Caco-2 (cell line): ENCODE results near the gene FAM186B. TPM values are rescaled to one million over a fixed set of nuclear protein-coding genes. Genes with fewer than 3 reads are reported as not detected.

Experiments used
- BruUV-seq: library from RNA; stranded (reverse); fragments of 400-500 nt; replicated peaks from 2 replicates; lab custom pipeline; 2021; lab: Mats Ljungman, UMichigan
- CTCF ChIA-PET: fragments of 300-600 bp; sonication (Branson Sonifier 250); formaldehyde crosslinking; loops from one replicate; lab custom pipeline; 2022; ENCODE audit warnings: antibody characterized with exemption; lab: Charles Lee
- POLR2A ChIA-PET: fragments of 300-600 bp; sonication (Branson Sonifier 250); formaldehyde crosslinking; loops from one replicate; lab custom pipeline; 2022; ENCODE audit warnings: antibody characterized with exemption; lab: Charles Lee
- DNase-seq, 2 experiments: peaks; one replicate each; pipeline versions ENCODE4 v3.0.0 to v3.0.0-alpha.2; 2020 to 2022
- H3K27me3 ChIP-seq: replicated peaks from 2 replicates; pipeline ENCODE4 v1.6.0; 2011; ENCODE audit warnings: low read length; ENCODE audit not compliant: control insufficient read depth, insufficient read depth
- H3K36me3 ChIP-seq: 2 replicates; pipeline ENCODE4 v1.5.1; 2011; ENCODE audit warnings: low read length; ENCODE audit not compliant: control insufficient read depth, insufficient read depth
- H3K4me1 ChIP-seq: fragments of 250-450 bp; sonication (Bioruptor Pico); 2 replicates; pipeline ENCODE4 v1.5.1; 2020; ENCODE audit warnings: mild to moderate bottlenecking
- H3K4me3 ChIP-seq: 2 replicates; pipeline ENCODE4 v1.5.1; 2011; ENCODE audit warnings: low read depth, mild to moderate bottlenecking, control low read depth, low read length
- H3K9me3 ChIP-seq: fragments of 250-450 bp; sonication (Bioruptor Pico); 2 replicates; pipeline ENCODE4 v1.5.1; 2020; ENCODE audit warnings: mild to moderate bottlenecking, moderate library complexity
- H3K27ac Mint-ChIP-seq: one replicate; pipeline ENCODE4 v1.8.0; 2022; ENCODE audit warnings: mixed read lengths; ENCODE audit not compliant: unreplicated experiment
- H3K27me3 Mint-ChIP-seq: one replicate; pipeline ENCODE4 v1.8.0; 2022; ENCODE audit warnings: mixed read lengths; ENCODE audit not compliant: insufficient read depth, unreplicated experiment
- H3K36me3 Mint-ChIP-seq: one replicate; pipeline ENCODE4 v1.8.0; 2022; ENCODE audit warnings: mild to moderate bottlenecking, mixed read lengths; ENCODE audit not compliant: insufficient read depth, unreplicated experiment
- H3K4me1 Mint-ChIP-seq: one replicate; pipeline ENCODE4 v1.8.0; 2022; ENCODE audit warnings: low read depth, mixed read lengths; ENCODE audit not compliant: unreplicated experiment
- H3K4me3 Mint-ChIP-seq: one replicate; pipeline ENCODE4 v1.8.0; 2022; ENCODE audit warnings: mild to moderate bottlenecking, moderate library complexity, mixed read lengths; ENCODE audit not compliant: unreplicated experiment
- H3K9me3 Mint-ChIP-seq: one replicate; pipeline ENCODE4 v1.8.0; 2022; ENCODE audit warnings: mixed read lengths; ENCODE audit not compliant: unreplicated experiment
- CTCF ChIP-seq, 2 experiments: fragments of 200-600 bp in 1 of 2; IDR thresholded peaks; 1 replicate in 1 of 2; 2 replicates in 1 of 2; pipeline versions ENCODE4 v1.5.1 to v1.8.0; 2011 to 2022; ENCODE audit warnings: antibody characterized with exemption in 1 of 2, control low read depth in 1 of 2, inconsistent platforms in 1 of 2, low read depth in 1 of 2, low read length in 1 of 2, mild to moderate bottlenecking in 1 of 2, moderate library complexity in 1 of 2; ENCODE audit not compliant: insufficient read depth in 1 of 2, severe bottlenecking in 1 of 2, unreplicated experiment in 1 of 2
- intact Hi-C: fragments of 100-400 bp; cut with micrococcal nuclease; formaldehyde crosslinking; loops from one replicate; pipeline ENCODE4 v1.10.0; 2022; ENCODE audit not compliant: unreplicated experiment
- total RNA-seq: library from RNA; stranded (reverse); gene quantifications from 2 replicates; pipeline ENCODE4 v1.2.3, GENCODE V29; 2022

FAM186B gene
- total RNA-seq, 1 experiment from 2014 or later: 2.2 TPM

DNA sequence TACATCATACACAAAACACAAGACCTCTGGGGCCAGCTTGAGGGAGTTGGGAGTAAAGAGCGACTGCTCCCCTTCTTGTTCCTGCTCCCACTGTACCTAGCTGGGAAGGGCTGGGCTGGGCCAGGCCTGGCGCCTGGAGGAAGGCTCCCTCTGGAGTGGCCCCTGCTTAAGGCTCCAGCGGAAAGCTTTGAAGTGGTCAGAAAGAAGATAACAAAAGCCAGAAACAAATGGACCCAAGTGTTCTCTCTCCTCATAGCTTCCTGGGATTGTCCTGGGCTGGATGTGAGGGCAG lies 43.2 kb upstream of the FAM186B start:
- Mint-ChIP-seq H3K27ac (peak overlapping the region; percentile 10), H3K9me3 (no peaks in the 10 kb centered on the region), H3K4me1 (peaks cover 7% of the 10 kb centered on the region), H3K27me3 (no peaks in the 10 kb centered on the region), H3K4me3 (no peak overlapping the region), H3K36me3 (peaks cover 19% of the 10 kb centered on the region)
- ChIA-PET CTCF (interaction anchor here (0.6 to 1.6 kb wide), 5 partner anchors 11 to 1625 kb away, joined by 3 to 9 read pairs (median 4); partner anchors contain the start of genes NCKAP5L and TMBIM6), POLR2A (interaction anchor here (1.4 kb wide), 1 partner anchor 93 kb away, joined by 12 read pairs; the partner anchor contains the start of gene TMBIM6)
- Histone ChIP-seq H3K27me3 (no peaks in the 10 kb centered on the region), H3K9me3 (no peaks in the 10 kb centered on the region), H3K4me1 (peaks cover 16% of the 10 kb centered on the region; the same call in 1 of the 2 replicates), H3K36me3 (peaks cover 3% of the 10 kb centered on the region; the same call in 1 of the 2 replicates), H3K4me3 (no peak overlapping the region)
- no peak for TF ChIP-seq CTCF (IDR thresholded peaks at IDR 0.05; ENCODE audit: insufficient read depth in 1 of 2, low read depth in 1 of 2, low read length in 1 of 2, severe bottlenecking in 1 of 2, unreplicated experiment in 1 of 2)
- no TSS peak for BruUV-seq
- intact Hi-C loops: loop anchor here (10.0 kb wide), 1 partner anchor 126 kb away; no protein-coding TSS in a partner anchor
- no peak for DNase-seq

DNA sequence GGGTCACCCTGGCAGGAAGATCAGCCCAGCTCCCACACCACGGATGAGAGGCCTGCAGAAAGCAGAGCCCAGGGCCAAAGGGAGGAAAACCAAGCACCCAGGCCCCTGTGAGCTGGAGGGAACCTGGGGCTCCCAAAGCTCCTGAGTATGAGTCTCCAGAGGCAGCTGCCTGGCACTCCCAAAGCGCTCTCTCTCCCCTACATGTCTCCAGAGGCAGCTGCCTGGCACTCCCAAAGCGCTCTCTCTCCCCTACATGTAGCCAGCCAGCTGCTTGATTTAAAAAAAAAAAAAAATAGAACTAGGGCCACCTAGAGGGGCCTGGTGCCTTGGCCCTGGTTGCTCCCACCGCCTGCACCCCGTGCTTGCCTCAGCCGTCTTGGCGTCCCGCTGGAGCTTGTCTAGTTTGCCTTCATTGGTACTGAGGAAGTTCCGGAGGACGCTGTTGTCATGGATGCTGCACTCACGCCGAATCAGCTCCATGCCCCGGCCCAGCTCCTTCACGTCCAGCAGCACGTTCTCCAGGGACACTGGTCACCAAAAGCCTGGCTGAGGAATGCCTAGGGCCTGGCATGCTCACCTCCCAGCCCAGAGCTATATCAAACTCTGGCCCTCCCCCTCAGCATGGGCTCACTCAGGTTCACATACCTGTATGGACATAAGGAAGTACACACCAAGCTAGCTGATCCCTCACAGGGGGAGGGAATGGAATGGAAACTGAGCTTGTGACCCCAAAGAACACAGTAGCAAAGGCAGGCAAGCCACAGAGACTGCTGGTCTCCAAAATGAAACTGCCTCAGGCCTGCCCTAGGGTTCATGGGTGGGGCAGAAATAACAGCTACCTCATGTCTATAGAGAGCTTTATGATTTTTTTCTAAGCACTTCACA lies 42.6 kb upstream of the FAM186B start:
- Mint-ChIP-seq H3K4me3 (no peak overlapping the region), H3K36me3 (peaks cover 19% of the 10 kb centered on the region), H3K4me1 (peaks cover 7% of the 10 kb centered on the region), H3K27me3 (no peaks in the 10 kb centered on the region), H3K9me3 (no peaks in the 10 kb centered on the region), H3K27ac (peak overlapping the region; percentile 10)
- intact Hi-C loops: loop anchor here (10.0 kb wide), 1 partner anchor 127 kb away; no protein-coding TSS in a partner anchor
- CTCF ChIA-PET: interaction anchor here (0.6 to 1.6 kb wide), 7 partner anchors 11 to 1624 kb away, joined by 3 to 9 read pairs (median 4); partner anchors contain the start of genes NCKAP5L and TMBIM6
- H3K36me3 ChIP-seq: peaks cover 3% of the 10 kb centered on the region; the same call in 1 of the 2 replicates
- POLR2A ChIA-PET: interaction anchor here (0.6 to 1.4 kb wide), 2 partner anchors 93 to 1435 kb away, joined by 4 to 12 read pairs; partner anchors contain the start of gene TMBIM6
- BruUV-seq: no TSS peak
- no peak for TF ChIP-seq CTCF (IDR thresholded peaks at IDR 0.05; ENCODE audit: insufficient read depth in 1 of 2, low read depth in 1 of 2, low read length in 1 of 2, severe bottlenecking in 1 of 2, unreplicated experiment in 1 of 2)
- H3K4me1 ChIP-seq: peaks cover 16% of the 10 kb centered on the region; the same call in 1 of the 2 replicates
- no peaks in the 10 kb centered on the region for H3K27me3 ChIP-seq
- no peaks in the 10 kb centered on the region for H3K9me3 ChIP-seq
- DNase-seq: no peak
- no peak overlapping the region for H3K4me3 ChIP-seq

GRCh38 chr12:49646871-49647654 lies 41.6 kb upstream of the FAM186B start:
- no peak for DNase-seq
- no TSS peak for BruUV-seq
- Mint-ChIP-seq H3K27ac (no peak overlapping the region), H3K9me3 (no peaks in the 10 kb centered on the region), H3K4me3 (no peak overlapping the region), H3K36me3 (peaks cover 19% of the 10 kb centered on the region), H3K27me3 (no peaks in the 10 kb centered on the region), H3K4me1 (peaks cover 7% of the 10 kb centered on the region)
- POLR2A ChIA-PET: no interaction called here
- H3K27me3 ChIP-seq: no peaks in the 10 kb centered on the region
- intact Hi-C loops: loop anchor here (10.0 kb wide), 1 partner anchor 128 kb away; no protein-coding TSS in a partner anchor
- no peaks in the 10 kb centered on the region for H3K9me3 ChIP-seq
- peaks cover 3% of the 10 kb centered on the region; the same call in 1 of the 2 replicates for H3K36me3 ChIP-seq
- peaks cover 19% of the 10 kb centered on the region; the same call in 1 of the 2 replicates for H3K4me1 ChIP-seq
- no peak overlapping the region for H3K4me3 ChIP-seq
- CTCF ChIA-PET: interaction anchor here (0.7 to 1.1 kb wide), 2 partner anchors 10 to 192 kb away, joined by 4 to 5 read pairs; no protein-coding TSS in a partner anchor
- TF ChIP-seq CTCF (IDR thresholded peaks at IDR 0.05; ENCODE audit: insufficient read depth in 1 of 2, low read depth in 1 of 2, low read length in 1 of 2, severe bottlenecking in 1 of 2, unreplicated experiment in 1 of 2): no peak
